DOHH2 (cell line): Measurements from ENCODE around the gene NXPH2.

Experiments used
- CTCF ChIP-seq: fragments of 200-600 bp; sonication (generic); IDR thresholded peaks from one replicate; pipeline ENCODE4 v1.5.1; 2014; ENCODE audit warnings: antibody characterized with exemption, mild to moderate bottlenecking, low read depth, low read length; ENCODE audit not compliant: poor library complexity, severe bottlenecking
- EZH2phosphoT487 ChIP-seq: fragments of 200-600 bp; sonication (generic); IDR thresholded peaks from 2 replicates; pipeline ENCODE4 v1.6.1; 2017; ENCODE audit warnings: borderline replicate concordance, mild to moderate bottlenecking, antibody characterized with exemption, low read length, moderate library complexity, mixed read lengths

- TF ChIP-seq CTCF: no peak
- no peak for TF ChIP-seq EZH2phosphoT487
These were observed 35.5 kb downstream of the NXPH2 start for GRCh38 chr2:138744713-138745112.
